GM21360 (cell line): ENCODE measurements around the gene NPBWR2.
"Not testable (repeated sequence)": the region's sequence is repeated elsewhere in the genome, so short reads cannot be mapped to it uniquely, and the experiment has no call there.

ENCODE experiments used
- ATAC-seq: cut with Tn5 transposase; IDR thresholded peaks from one replicate; pipeline ENCODE4 v1.9.1; 2021; ENCODE audit warnings: mild to moderate bottlenecking, moderate library complexity; ENCODE audit not compliant: unreplicated experiment

The NPBWR2 gene

DNA sequence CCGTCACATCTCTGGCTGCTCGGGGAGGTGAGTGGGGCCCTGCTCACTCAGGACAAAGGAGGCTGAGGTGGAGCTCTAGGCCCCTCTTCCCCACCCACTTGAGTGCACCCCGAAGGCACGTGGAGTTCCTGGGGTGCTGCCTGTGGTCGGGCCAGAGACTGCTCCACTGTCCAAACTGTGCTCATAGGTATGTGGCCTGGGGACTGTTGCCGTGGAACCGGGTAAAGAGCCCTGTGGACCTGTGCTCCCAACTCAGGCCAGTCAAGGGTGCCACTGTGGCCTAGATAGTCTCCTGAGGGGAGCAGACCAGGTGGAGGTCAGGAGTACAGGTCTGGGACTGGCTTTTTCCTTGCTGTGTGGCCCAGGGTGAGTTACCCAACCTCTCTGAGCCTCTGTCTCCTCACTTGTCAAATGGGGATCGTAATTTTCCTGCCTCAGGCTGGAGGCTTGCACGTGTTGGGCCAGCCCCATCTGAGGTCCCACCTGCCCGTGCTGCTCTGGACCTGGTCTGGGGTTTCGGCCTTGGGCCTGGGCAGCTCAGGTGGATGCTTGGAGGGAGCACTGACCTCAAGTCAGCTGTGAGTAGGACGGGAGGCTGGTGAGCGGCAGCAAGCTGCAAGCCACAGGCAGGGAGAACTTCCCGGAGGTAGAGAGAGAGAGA is 12.4 kb upstream of the NPBWR2 start:
- no peak for ATAC-seq

DNA sequence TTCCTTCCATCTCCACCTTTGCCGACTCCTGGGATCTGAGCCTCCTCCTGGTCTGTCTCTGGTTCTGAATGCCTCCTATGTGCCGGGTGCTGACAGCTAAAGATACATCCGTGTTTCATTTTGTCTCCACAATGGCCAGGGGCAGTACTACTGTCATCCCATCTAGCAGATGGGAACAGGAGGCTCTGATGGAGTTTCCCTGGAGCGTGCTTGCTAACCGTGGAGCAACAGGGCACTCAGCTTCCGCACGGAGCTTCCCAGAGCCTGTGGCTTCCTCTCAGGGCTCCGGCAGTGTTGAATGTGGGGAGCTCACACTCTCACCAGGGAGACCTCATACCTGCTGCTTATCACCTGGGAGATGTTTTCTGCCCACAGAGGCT is 11.9 kb upstream of the NPBWR2 start:
- ATAC-seq = no peak

DNA sequence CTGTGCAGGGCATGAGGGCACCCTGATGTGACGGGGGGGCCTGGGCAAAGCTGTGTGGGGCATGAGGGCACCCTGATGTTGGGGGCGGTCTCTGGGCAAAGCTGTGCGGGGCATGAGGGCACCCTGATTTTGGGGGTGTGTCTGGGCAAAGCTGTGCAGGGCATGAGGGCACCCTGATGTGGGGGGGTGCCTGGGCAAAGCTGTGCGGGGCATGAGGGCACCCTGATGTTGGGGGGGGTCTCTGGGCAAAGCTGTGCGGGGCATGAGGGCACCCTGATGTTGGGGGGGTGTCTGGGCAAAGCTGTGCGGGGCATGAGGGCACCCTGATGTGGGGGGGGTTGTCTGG is 10.0 kb upstream of the NPBWR2 start:
- not testable (repeated sequence) for ATAC-seq

DNA sequence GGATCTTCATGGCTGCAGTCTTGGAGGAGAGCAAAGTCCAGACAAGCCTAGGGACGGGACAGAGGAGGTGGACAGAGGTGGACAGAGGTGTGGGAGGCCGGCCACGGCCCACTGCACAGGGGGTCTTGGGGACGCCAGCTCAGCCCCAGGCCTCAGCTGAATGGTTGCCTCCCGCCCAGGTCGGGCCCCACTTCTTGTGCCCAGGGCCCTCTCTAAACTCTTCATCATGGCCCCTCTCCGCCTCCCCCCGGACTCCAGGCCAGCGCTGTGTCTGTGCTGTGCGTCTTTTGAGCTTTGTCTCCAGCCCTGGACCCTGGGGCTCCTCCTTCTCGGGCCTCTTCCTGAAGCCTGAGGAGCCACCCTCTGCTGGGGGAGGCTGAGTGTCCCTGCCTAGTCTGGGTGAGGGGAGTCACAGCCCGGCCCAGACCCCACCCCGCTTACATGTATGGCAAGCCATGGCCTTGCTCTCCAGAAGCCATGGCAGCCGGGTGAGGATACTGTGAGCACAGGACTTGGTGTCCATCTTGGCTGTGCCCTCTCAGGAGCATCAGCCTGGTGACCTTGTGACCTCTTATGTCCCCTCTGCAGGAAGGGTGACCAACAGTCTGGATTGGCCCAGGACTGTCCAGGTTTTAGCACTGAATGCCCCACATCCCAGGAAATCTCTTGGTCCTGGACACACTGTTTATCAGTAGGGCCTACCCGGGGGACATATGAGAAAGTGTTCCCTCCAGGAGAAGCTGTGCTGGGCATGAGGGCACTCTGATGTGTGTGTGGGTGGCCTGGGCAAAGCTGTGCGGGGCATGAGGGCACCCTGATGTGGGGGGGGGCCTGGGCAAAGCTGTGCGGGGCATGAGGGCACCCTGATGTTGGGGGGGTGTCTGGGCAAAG is 9.4 kb upstream of the NPBWR2 start:
- no peak for ATAC-seq

DNA sequence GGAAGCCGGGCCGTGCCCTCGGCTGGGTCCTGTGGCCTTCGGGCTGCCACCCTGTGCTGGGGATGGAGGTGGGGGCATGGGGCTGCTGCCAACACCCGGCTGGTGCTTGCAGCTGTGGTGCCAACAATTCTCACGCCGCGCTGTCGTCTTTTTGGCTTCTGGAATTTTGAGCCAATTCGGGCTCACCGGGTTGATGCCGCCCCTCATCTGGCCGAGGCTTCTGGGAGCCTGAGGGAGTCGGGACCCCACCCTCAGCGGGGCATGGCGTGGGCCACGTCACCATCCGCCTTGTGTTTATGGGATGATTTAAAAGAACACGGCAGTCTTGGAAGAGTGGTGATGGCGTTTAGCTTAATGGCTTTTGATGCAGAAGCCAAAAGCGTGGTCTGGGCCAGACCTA is 8.7 kb upstream of the NPBWR2 start:
- ATAC-seq = no peak

DNA sequence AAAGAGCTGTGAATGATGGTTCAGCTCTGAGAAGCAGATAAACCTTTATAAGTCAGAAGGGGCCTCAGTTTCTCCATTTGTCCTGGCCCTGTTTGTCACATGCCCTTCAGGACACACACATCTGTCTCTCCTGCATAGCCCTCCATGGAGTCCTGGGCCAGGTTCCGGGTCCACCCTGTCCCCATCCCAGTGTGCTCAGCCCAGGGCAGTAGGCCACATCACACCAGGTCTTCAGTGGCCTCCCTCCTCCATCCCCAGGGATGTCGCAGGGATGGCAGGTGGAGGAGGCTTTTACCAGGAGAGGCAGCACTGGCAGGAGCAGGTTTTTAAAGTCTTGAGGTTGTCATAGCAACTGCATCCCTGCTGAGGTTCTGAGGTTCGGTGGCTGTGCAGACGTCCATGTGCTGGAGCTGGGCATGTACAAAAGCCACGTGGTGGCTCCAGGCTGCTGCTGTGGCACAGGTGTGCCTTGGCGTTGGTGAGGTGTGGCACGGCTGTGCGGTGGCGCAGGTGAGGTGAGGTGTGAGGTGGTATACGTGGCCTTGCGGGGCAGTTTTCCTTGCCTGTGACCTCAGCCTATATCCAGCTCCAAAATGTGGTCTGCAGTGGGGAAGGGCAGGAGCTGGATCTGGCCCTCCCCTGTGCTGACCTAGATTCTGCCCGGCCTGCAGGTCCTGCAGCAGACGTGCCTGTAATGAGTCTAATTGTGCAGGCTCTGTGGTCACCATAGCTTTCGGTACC is 8.0 kb upstream of the NPBWR2 start:
- no peak for ATAC-seq

DNA sequence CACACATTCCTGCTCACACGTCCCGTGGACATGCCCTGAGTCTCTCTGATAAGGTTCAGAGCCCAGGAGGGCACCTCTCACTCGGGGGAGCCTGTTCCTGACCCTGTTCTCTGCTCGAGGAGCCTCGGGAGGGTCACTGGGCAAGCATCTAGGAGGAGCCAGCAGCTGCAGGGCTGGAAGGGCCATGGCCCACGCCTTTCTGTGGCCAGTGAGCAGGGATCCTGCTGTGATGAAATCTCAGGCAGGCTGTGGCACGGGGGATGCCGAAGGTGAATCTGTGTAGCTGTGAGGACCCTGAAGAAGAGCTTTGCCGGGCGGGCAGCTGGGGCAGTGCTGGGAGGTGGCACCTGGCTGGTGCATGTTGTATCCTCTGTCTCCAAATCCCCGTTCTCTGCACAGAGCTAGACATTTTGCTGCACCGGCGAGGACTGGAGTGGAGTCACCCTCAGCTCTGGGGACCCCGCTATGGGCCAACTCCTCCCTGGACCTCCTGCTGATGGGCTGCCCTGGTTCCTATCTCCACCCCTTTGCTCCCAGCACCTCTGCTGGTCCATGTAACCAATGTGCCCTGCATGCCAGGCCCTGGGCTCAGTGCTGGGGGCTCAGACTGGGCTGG is 7.1 kb upstream of the NPBWR2 start:
- ATAC-seq = no peak

DNA sequence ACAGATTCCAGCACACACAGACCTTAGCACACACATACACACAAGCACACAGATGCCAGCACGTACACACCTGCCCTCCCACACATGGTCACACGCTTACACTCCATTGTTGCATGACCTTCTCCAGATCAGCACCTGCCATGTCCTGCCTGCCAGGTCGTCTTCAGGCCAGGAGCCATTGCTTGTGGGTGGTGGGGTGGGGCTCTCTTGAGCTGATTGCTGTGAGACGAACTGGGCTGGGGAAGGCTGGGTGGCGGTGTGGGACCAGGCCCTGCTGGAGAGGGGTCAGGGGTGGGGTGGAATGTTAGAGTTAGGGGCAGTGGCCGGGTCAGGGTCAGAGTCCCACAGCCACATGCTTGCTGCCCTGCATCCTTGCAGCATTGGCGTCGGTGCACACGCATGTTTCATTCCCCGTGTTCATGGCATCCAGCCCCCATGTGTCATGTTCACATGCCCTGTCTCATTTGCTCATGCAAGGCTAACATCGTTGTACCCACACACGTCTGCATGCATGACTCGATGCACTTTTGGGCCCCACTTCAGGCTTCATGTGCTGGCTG is 6.5 kb upstream of the NPBWR2 start:
- ATAC-seq = no peak

DNA sequence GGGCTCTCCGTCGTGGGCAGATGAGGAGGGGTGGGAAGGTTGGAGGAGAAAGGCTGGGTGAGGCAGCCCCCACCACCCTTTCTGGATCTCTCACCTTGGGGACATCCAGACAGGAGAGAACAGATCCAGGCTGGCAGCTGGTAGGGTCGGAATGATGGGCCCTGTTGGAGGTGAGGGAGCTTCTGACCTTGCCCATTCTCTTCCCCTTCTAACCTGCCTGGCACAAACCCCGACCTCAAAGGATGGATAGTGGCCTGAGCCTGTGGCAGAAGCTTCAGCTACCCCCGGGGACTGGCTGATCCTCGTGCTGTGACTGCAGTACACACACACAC is 6.0 kb upstream of the NPBWR2 start:
- ATAC-seq = no peak

DNA sequence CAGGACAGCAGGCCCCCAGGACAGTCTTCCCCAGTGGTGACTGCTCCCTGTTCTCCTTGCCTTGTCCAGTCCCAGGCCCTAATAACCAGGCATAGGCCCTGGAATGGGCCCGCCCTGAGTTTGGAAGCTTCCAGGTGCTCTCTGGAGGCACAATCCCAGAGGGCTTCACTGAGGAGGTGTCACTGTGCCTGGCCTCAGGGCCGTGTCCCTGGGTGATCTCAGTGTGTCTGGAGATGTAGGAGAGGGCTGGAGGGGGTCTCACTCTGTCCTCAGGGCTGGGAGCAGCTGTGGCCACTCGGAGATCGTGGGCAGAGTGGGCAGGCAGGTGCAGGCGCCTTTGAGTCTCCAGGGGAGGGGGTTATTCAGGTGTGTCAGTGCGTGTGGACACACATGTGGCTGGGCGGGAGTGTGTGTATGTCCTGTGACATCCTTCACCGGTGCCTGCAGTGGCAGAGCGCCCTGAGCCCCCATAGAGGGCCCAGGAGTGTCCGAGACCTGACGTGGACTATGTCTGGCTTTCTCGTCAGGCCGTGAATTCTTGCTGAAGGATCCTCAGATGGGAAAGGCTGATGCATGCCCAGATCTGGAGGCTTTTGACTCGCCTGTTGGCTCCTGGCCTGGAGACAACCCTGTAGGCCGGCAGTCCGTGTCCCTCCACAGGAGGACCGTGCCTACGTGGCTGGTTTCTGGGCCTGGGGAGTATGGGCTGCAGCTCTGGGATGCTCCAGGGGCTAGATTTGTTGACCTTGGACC is 5.5 kb upstream of the NPBWR2 start:
- ATAC-seq = no peak

DNA sequence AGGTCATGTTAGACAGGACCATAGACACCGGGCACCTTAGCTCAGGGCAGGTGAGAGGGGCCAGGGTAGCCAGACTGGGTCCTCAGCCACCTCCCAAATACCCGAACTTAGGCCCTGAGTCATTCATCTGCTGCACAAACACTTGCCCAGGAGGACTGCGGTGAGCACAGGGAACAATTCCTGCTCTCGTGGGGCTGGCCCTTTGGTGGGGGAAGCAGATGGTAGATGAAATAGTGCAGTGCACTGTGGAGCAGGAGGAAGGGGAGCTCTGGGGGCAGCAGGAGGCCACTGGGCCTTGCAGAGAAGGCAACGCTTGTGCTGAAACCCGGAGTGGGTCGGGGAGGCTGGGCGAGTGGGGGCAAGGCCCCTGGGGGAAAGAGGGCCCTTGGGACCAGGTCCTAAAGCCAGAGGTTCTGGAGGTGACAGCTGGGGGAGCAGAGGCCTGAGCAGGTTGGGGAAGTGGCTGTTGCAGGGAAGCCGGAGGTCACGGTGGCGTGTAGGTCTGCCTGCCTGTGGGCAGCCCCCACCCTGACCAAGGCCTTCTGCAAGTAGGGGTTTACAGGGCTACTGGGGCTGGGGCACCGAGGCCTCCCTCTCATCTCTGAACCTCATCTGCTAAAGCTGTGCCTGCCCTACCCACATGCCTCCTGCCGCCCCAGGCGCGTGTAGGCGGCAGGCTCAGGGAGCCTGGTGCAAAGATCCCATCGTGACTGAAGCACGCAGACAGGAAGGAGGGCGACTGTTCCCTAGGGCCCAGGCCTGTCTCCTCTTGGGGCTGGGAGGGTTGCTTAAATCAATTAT is 4.7 kb upstream of the NPBWR2 start:
- no peak for ATAC-seq

DNA sequence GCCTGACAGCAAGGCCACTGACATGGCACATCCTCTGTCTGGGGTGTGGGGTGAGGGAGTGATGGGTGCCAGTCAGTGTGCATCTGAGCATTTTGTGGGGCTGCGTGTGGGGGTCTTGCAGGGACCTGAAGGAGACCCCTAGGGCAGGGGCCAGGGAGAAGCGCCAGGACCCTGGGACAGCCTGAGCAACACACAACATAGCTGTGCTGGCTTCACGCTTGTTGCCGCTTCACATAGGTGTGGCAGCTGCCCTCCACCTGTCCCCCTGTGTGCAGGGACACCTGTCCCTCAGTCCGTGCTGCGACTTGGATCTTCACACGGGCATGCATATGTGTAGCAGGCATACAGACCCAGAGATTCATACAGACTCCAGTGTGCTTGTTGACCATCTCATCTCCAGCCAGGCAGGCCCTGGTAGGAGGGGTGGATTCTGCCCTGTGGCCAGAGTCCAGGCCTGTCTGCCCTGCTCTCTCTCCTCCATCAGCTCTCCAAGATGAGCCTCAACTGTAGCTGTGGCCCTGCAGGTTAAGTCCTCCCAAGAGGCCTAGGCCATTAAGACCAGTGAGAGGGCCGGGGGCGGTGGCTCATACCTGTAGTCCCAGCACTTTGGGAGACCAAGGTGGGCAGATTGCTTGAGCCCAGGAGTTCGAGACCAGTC is 3.2 kb upstream of the NPBWR2 start:
- ATAC-seq = no peak

DNA sequence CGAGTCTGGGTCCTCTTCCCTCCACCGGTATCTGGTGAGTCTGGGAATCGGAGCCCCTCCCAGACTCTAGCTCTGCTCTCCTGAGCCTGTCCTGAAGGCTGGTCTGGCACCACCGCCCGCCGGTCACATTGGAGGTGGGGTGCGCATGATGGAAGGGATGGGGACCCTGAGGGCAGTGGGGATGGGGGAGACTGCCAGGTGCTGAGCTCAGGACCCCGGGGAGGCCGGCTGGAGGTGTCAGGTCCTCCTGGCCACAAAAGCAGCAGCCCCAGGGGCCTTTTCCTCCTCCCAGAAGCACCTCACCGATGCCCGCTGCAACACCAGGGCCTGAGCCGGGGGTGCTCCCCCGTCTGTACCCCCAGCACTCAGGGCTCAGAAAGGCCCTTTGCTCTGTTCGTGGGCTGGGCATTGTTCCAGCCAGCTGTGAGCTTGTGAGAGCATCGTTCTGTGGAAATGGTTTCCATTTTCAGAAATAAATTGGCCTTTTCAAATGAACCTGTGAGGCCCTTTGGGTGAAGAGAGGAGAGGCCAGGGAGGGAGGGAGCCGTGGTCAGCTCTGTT is 2.5 kb upstream of the NPBWR2 start:
- ATAC-seq = no peak

DNA sequence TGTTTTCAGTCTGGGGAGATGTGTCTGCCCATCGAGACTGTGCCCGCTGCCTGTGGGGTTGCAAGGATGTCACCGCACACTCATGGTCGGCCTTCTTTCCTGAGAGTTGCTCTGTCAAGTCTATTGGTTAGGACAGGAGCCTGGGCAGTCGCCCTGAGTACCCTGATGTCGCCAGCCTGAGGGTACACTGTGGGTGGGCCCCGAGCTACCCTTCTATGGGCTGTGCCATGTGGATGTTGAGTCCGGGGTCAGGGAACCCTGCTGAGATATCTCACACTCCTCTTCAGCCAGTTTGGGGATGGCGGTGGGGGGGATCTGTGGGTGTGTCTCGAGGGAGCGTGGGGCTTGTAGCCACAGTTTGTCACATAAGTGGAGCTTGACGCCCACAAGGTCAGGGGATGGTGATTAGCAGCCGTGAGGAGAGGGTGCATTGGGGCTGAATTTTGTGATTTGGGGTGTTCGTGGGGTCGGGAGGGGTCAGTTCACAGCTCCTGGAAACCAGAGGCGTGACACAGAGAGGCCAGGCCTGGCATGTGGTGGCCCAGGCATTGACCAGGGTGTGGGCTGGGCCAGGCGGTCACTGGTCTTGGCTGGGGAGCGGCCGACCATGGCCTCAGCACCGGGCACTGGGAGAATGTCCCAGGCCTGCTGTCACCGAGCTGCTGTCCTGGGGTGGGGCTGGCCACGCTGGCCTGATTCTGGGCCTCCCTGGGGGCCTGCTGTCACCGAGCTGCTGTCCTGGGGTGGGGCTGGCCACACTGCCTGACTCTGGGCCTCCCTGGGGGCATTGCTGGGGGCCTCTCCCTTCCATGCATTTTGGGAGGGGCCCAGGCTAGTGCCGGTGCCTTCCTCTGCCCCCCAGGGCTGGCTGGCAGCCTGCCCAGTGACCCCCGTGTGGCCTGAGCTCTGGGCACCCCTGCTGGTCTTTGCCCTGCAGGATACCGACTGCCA is 1.6 kb upstream of the NPBWR2 start:
- ATAC-seq = no peak

DNA sequence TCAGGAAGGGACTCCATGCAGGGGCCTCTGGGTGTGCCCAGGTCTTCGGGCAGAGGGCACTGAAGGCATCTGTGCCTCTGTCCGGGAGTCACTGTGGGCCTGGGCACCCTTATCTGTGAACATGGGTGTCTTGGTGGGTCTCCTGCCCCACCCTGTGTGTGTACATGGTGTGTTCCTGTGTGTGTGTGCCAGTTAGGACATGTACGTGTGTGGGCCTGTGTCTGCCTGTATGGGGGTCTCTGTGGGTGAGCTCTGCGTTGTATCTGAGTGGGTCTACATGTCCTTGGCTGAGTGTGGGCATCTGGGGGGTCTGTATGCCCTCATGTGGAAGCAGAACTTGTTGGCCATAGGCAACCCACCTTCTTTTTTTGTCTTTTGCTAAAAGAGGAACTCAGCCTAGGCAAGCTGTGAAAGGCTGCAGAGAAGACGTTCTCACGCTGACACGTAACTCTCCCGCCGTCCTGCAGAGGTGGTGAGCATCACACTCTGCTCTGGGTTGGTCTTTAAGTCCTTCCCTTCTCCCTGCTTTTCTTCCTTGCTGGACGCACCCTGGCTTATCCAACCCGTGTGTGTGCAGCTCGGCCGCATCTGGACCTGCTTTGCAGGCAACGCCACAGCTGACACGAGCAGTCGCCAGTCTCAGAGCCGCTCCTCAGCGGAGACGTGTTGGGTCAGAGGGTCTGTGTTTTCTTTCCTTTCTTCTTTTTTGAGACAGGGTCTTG is 532 bp upstream of the NPBWR2 start:
- ATAC-seq = no peak

DNA sequence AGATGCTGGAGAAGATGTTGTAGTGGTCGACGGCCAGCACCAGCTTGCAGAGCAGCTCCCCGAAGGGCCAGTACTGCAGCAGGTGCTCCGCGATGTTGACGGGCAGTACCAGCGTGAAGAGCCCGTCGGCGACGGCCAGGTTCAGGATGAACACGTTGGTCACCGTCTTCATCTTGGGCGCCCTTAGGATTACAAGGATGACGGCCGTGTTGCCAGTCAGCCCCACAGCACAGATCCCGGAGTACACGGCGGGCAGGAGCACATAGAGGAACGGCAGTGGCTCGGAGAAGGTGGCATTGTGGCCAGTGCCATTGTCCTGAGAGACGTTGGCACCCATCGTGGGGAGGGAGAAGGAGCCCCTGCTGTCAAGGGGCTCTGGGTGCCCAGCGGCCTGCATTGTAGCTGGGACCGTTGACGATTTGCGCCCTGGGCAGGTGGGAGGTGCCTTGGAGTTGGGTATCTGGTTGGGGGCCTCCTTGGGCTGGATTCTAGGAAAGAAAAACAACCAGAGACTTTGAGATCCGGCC is 867 bp downstream of the NPBWR2 start:
- ATAC-seq = no peak

DNA sequence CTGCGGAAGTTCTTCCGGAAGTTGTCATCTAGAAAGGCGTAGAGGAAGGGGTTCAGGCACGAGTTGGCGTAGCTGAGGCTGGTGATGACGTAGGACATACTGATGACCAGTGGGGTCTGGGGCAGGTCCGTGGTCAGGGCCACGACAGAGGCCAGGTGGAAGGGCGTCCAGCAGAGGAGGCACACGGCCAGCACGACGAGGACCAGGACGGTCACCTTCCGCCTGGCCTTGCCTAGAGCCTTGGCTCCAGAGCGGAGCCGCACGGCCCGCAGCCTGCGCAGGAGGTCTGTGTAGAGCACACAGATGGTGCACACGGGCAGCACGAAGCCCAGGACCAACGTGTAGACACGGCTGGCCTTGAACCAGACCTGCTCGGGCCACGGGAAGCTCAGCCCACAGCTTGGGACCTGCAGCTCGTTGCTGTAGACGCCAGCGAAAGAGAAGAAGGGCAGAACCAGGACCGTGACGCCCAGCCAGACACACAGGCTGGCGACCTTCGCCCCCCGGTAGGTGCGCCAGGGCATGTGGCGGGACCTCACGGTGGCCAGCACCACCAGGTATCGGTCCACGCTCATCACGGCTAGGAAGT is 1.4 kb downstream of the NPBWR2 start:
- no peak for ATAC-seq
